IPS-18c (cell line): Measurements from ENCODE around the gene DVL3.
A peak's percentile ranks its signal among the peaks of the same experiment; 100 is the strongest.
"Not testable (repeated sequence)": the region's sequence is repeated elsewhere in the genome, so short reads cannot be mapped to it uniquely, and the experiment has no call there.

Source experiments
- H3K4me3 ChIP-seq: 2 replicates; pipeline ENCODE4 v1.7.0; 2013; ENCODE audit warnings: low read depth, mild to moderate bottlenecking, low read length, moderate library complexity; ENCODE audit not compliant: insufficient read depth
- H3K9me3 ChIP-seq: one replicate; pipeline ENCODE4 v1.6.1; 2013; ENCODE audit warnings: mild to moderate bottlenecking, low read length, moderate library complexity; ENCODE audit not compliant: control insufficient read depth, insufficient read depth

The DVL3 gene

DNA sequence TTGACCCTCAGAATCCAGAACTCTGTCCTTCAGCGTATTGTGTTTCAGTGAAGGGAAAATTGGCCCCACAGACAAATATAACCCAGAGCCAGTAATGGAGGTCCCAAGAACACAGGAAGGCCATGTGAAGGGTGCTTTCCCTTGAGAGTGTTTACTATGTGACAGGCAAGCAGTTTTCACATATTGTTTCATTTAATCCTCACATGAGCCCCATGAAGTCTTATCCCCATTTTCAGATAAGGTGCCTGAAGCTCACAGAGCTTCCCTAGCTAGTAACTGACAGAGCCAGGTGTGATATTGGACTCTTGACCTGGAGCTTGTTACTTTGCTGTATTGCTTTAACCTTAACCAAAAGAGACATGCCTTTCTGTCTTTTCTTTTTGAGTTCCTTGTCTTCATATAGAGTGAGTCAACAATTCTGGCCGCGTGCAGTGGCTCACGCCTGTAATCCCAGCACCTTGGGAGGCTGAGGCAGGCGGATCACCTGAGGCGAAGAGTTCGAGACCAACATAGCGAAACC is 9.4 kb upstream of the DVL3 start:
- Histone ChIP-seq H3K4me3 (no peak overlapping the region), H3K9me3 (no peaks in the 10 kb centered on the region)

DNA sequence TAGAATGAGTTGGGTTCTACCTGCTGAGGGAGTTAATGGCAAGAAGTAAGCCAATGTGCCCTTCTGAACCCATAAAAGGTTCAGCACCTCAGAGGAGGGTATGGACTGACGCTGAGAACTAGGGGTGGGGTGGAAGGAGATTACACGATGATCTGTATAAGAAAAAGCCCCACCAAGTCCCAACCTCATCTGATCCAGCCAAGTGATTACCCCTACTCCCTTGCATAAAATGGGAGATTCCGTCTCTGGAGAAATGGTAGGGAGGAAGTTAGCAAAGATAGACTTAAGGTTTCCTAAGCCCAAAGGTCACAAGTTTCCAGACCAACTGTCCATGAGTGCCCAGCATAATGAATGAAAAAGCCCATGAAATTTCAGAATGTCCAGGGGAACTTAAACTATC is 7.1 kb upstream of the DVL3 start:
- Histone ChIP-seq H3K9me3 (no peaks in the 10 kb centered on the region), H3K4me3 (no peak overlapping the region)

DNA sequence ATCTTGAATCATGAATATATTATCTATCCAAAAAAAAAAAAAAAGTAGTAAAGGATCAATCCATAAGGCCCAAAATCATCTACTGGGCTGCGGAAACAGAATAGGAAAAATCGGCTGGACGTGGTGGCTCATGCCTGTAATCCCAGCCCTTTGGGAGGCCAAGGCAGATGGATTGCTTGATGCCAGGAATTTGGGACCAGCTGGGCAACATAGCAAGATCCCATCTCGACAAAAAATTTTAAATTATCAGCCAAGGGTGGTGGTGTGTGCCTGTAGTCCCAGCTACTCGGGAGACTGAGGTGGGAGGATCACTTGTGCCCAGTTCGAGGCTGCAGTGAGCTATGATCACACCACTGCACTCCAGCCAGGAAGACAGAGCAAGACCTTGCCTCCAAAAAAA is 6.1 kb upstream of the DVL3 start:
- no peak overlapping the region for H3K4me3 ChIP-seq
- no peaks in the 10 kb centered on the region for H3K9me3 ChIP-seq

DNA sequence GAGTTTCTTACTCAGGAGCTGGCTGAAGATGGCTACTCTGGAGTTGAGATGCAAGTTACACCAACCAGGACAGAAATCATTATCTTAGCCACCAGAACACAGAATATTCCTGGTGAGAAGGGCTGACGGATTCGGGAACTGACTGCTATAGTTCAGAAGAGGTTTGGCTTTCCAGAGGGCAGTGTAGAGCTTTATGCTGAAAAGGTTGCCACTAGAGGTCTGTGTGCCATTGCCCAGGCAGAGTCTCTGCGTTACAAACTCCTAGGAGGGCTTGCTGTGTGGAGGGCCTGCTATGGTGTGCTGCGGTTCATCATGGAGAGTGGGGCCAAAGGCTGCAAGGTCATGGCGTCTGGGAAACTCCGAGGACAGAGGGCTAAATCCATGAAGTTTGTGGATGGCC is 5.4 kb upstream of the DVL3 start:
- H3K9me3 ChIP-seq, H3K4me3 ChIP-seq: not testable (repeated sequence)

DNA sequence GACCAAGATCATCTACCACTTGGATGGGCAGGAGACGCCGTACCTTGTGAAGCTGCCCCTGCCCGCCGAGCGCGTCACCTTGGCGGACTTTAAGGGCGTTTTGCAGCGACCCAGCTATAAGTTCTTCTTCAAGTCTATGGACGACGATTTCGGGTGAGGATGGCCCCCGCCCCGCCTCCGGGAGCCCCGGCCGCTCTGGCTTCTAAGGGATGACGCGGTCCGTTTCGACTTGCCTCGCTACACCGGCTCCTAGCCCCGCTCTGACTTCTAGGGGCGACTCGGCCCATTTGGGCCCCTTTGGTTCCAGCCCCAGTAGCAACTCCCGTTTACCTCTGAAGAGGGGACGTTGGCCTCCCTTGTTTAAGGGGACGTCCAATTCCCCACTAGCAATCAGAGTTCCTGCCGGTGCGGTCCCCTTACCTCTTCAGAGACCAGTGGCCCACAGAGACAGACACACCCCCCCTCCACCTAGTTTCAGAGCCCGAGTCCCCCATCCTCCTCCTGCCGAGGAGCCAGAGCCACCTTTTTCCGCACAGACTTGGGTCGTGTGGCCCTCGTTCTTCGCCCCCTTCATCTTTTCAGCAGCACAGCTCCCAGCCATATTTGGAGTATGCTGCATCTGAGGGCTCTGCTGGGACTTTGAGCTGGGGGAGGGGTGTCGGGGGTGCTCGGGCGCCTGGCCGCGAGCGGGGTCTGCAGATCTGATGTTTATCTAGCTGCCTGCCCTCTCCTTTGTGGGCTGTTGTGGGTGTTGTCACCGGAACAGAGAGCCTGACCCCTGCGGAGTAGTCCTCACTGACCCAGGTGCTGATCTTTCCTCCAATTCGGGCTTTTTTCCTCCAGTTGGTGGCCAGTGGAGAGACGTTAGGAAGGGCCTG is 706 bp downstream of the DVL3 start:
- Histone ChIP-seq H3K4me3 (peak overlapping the region; percentile 89), H3K9me3 (no peaks in the 10 kb centered on the region)

DNA sequence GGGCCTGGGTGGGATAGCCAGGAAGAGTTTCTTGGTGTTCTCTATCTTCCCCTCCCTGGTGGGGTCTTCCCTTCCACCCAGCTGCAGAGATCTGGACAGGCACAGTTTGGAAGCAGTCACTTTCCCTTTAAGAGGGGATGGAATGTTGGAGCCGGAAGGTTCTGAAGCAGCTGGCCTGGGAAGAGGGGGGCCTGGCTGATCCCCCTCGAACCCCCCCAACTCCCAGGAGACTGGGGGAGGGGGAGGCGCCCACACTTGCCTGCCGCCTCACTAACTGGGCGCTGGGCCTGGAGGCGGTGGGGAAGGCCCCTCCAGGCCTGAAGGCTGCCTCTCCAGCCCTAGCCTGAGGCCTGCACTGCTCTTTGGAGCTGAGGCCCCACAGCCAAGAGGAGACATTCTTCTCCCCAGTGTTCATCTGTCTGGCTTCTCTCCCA is 1.4 kb downstream of the DVL3 start:
- Histone ChIP-seq H3K4me3 (peak overlapping the region; percentile 89), H3K9me3 (no peaks in the 10 kb centered on the region)

DNA sequence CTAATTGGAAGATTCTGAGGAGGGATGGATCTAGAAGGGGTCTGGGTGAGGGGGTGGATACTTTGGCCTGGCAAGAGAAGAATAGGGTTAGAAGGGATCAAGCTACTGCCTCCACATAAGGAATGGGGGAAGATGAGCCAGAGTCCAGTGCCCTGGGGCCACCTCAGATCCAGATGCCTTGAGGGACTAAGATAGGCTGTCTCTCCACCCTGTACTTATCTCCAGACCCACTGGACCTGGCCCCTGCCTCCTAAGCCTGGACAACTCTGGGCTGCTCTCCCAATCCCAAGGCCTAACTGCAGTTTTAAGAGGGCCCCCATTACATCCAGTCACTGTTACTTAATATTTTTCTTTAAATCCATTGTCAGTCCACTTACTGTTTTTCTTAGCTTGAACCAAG is 2.0 kb downstream of the DVL3 start:
- Histone ChIP-seq H3K4me3 (peak overlapping the region; percentile 89; the same call in 1 of the 2 replicates), H3K9me3 (no peaks in the 10 kb centered on the region)

DNA sequence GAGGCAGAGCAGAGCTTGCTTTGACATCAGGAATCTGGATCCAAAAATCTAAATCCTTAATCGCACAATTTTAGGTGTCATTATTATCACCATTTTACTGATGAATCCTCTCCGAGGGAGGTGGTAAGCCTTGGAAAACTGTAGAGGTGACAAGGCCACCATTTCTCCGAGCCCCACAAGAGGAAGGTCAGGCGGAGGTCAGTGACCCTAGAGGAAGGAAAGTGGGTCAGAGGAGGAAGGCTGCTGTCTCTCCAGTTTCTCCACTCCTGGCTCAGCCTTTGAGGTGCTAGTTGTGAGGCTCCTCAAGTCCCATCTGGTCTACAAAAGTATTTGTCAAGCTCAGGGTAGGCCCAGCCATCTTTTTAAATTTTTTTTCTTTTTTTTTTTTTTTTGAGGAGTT is 3.2 kb downstream of the DVL3 start:
- Histone ChIP-seq H3K9me3 (no peaks in the 10 kb centered on the region), H3K4me3 (no peak overlapping the region)

DNA sequence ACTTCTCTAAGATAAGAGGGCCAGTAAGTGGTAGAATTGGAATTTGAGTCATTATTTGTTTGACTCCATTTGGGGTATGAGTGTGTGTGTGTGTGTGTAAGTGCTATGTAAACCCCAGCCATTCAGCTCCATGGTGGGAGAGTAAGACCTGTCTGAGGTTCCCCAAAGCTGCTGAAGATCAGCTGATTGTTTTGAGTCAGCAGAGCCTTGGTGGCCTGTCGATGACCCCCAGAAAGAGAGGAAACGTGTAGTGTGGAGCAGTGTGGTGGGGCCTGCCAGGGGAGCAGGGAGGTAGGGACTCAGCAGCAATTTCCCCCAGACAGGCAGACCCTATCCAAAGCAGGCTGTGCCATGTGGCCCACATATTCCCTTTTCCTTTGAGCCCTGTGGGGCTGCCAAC is 5.3 kb downstream of the DVL3 start:
- Histone ChIP-seq H3K9me3 (no peaks in the 10 kb centered on the region), H3K4me3 (no peak overlapping the region)

DNA sequence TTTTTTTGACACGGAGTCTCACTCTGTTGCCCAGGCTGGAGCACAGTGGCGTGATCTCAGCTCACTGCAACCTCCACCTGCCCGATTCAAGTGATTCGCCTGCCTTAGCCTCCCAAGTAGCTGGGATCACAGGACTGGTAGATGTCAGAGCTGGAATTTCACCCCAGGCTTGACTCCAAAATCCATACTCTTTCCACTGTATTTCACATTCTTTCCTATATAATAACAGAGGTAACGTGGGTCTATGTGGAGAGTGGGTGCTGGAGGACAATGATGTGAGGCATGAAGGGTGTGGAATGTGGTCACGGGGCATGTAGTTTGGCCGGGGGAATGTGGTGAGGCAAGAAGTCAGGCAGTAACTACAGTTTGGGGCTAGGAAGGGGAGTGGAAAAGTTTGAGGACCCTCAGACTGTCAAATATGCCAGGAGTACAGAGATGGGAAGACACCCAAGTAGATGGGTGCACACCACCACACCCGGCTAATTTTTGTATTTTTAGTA is 7.4 kb downstream of the DVL3 start:
- H3K9me3 ChIP-seq, H3K4me3 ChIP-seq: not testable (repeated sequence)

DNA sequence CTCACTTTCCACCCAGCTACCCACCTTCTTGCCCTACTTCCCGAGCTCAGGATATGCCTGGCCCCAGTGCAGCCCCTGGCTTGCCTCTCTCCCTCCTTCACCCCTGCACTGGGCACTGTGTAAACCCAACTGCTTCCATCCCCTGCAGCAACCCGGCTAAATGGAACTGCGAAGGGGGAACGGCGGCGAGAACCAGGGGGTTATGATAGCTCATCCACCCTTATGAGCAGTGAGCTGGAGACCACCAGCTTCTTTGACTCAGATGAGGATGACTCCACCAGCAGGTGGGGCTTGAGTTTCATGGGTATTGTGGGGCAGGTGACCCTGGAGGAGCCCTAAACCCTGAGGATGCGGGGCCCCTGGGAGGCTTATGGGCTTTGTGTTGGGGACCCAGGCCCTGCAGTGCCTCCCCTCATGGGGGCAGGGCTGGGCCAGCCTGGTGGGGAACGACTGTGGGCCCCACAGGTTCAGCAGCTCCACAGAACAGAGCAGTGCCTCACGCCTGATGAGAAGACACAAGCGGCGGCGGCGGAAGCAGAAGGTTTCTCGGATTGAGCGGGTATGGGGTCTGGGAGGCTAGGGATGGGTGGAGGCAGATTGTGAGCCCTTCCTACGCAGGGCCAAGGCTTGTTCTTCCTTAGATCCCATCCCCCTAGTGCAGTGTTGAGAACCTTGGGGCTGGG is 9.6 kb downstream of the DVL3 start:
- no peak overlapping the region for H3K4me3 ChIP-seq
- no peaks in the 10 kb centered on the region for H3K9me3 ChIP-seq

DNA sequence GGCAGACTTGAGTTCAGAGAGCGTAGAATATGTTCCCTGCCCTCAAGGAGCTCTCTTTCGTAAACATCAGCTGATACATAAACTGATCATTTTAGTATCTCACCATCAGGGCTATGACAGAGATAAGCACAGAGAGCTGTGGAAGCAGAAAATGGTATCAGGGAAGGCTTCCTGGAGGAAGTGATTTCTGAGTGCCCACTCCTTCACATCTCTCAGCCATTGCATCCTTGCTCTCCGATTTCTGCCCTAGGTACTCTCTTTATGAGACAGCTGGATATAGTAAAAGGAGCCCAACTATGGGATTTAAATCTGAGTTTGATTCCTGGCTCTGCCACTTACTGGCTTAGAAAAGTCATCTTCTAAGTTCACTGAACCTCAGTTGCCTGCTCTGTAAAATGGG is 10.4 kb downstream of the DVL3 start:
- Histone ChIP-seq H3K9me3 (no peaks in the 10 kb centered on the region), H3K4me3 (no peak overlapping the region)

DNA sequence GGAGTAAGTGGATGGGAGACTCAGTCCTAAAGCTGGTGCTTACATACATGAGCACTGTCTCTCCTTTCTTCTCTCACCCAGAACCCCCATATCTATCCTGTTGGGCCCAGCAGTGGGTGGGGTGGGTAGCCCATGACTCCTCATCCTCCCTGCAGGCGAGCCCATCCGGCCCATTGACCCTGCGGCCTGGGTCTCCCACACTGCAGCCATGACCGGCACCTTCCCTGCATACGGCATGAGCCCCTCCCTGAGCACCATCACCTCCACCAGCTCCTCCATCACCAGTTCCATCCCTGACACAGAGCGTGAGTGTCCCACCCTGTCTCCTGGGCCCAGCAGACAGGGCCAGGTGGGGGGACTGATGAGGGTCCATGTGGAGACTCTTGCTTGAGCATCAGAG is 11.5 kb downstream of the DVL3 start:
- no peaks in the 10 kb centered on the region for H3K9me3 ChIP-seq
- H3K4me3 ChIP-seq: no peak overlapping the region

DNA sequence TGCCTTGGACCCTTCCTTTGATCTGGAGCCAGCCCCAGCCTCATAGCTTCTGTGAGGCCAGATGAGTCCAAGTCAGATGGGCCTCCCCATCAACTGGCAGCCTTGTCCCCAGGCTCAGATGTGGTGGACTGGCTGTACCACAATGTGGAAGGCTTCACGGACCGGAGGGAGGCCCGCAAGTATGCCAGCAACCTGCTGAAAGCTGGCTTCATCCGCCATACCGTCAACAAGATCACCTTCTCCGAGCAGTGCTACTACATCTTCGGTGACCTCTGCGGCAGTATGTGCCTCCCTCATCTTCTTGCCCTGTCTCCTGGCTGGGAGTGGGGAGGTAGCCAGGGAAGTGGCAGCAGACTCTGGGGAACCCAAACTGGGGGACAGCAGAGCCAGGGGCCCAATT is 12.6 kb downstream of the DVL3 start:
- no peaks in the 10 kb centered on the region for H3K9me3 ChIP-seq
- no peak overlapping the region for H3K4me3 ChIP-seq

DNA sequence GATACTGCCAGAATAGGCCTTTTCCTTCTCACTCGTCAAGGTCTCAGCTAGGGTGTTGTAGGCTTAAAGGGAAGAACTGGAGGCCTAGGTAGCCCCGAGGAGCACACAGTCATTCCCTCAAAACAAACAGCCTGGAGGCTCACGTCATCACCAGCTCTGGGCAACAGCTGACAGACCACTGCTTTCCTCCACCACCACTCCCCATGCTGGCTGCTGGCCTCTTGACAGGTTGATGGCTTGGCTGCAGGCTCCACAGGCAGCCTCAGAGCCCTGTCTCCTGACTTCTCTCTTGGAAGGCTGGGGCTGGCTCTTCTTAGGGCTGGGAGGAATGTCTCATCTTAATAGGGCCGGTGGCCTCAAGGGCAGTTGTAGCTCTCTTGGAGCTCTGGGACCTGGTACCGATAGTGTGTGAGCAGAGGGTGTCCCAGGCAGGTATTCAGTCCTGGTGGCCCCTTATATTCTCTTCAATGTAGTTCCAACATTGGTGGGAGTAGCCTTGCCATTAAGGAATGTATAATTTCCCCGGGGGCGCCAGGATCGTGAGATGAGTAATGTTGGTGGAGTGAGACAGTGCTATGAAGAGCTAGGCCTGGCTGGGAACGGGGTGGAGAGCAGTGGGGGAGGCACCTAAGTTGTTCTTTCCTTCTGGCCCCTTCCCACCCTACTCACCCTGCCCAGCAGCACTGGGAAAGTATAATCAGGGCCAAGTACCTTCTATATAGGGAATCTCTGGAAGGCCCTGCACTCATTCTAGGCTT is 13.4 kb downstream of the DVL3 start:
- no peak overlapping the region for H3K4me3 ChIP-seq
- no peaks in the 10 kb centered on the region for H3K9me3 ChIP-seq

DNA sequence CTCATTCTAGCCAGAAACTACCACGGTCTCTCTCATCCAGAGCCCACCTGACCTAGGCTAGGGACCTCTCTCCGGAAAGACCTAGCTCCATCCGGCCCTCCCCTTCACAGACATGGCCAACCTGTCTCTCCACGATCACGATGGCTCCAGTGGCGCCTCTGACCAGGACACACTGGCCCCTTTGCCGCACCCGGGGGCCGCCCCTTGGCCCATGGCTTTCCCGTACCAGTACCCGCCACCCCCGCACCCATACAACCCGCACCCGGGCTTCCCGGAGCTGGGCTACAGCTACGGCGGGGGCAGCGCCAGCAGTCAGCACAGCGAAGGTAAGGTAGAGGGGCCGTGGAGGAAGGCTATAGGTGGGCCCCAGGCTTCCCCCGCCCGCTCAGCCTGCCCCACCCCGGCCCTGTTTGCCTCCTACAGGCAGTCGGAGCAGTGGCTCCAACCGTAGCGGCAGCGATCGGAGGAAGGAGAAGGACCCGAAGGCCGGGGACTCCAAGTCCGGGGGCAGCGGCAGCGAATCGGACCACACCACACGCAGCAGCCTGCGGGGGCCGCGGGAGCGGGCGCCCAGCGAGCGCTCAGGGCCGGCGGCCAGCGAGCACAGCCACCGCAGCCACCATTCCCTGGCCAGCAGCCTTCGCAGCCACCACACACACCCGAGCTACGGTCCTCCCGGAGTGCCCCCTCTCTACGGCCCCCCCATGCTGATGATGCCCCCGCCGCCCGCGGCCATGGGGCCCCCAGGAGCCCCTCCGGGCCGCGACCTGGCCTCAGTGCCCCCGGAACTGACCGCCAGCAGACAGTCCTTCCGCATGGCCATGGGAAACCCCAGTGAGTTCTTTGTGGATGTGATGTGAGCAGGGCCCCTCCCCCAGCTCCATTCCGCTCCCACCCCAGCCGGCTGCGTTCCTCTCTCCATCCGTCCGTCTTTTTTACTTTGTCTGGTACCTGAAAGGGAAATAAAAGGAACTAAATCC is 15.0 kb downstream of the DVL3 start:
- H3K9me3 ChIP-seq: no peaks in the 10 kb centered on the region
- no peak overlapping the region for H3K4me3 ChIP-seq
